HepG2 (cell line): ENCODE measurements around the gene VCAN. TPM values are rescaled to one million over a fixed set of nuclear protein-coding genes. Genes with fewer than 3 reads are reported as not detected.

Experiments
- ATAC-seq: fragments of 200-7000 bp; cut with Tn5 transposase; 3 replicates; pipeline ENCODE4 v1.9.1; 2020; ENCODE audit warnings: mild to moderate bottlenecking, moderate library complexity
- BruUV-seq: library from RNA; stranded (reverse); fragments of 400-500 nt; replicated peaks from 2 replicates; lab custom pipeline; 2021; lab: Mats Ljungman, UMichigan
- CTCF ChIA-PET: fragments of 300-600 bp; formaldehyde crosslinking; extraction: SDS; loops from one replicate; lab custom pipeline; 2021; ENCODE audit warnings: low total read pairs, inconsistent platforms, low intra/inter-chr PET ratio; lab: Yijun Ruan, JAX
- POLR2A ChIA-PET: fragments of 350-600 bp; sonication (Branson Sonifier 250); formaldehyde crosslinking; loops from one replicate; lab custom pipeline; 2020; ENCODE audit warnings: antibody characterized with exemption, inconsistent platforms; lab: Yijun Ruan, JAX
- DNase-seq: peaks from one replicate; pipeline ENCODE4 v3.0.0-alpha.2; 2015; ENCODE audit warnings: low spot score
- FAIRE-seq: peaks from 3 replicates; lab custom pipeline; 2011; peaks lifted over from hg19 to GRCh38; lab: Jason Lieb, UNC
- H2AFZ ChIP-seq: one replicate; pipeline ENCODE4 v1.6.1; 2011; ENCODE audit warnings: low read length, inconsistent platforms
- H3K27ac ChIP-seq: fragments of 300-600 bp; 3 replicates; pipeline ENCODE4 v1.8.0; 2011; ENCODE audit warnings: mixed run types, mild to moderate bottlenecking, mixed read lengths, low read length, inconsistent platforms; ENCODE audit not compliant: insufficient read depth; ENCODE audit errors: extremely low read length
- H3K27me3 ChIP-seq, 2 experiments: fragments of 200-600 bp in 1 of 2; 2 replicates in 1 of 2; 3 replicates in 1 of 2; pipeline versions ENCODE4 v1.6.0 to v1.8.0; 2011; ENCODE audit warnings: low read length in 2 of 2, mild to moderate bottlenecking in 2 of 2, moderate library complexity in 2 of 2, inconsistent platforms in 1 of 2; ENCODE audit not compliant: insufficient read depth in 2 of 2, control insufficient read depth in 1 of 2
- H3K36me3 ChIP-seq, 2 experiments: fragments of 200-600 bp in 1 of 2; replicated peaks in 1 of 2; 2 replicates in 1 of 2; 3 replicates in 1 of 2; pipeline versions ENCODE4 v1.5.1 to v1.8.0; 2011; ENCODE audit warnings: low read length in 2 of 2, inconsistent platforms in 1 of 2; ENCODE audit not compliant: insufficient read depth in 2 of 2, control insufficient read depth in 1 of 2
- H3K4me1 ChIP-seq: 2 replicates; pipeline ENCODE4 v1.5.1; 2012; ENCODE audit warnings: low read length, inconsistent platforms; ENCODE audit not compliant: insufficient read depth
- H3K4me2 ChIP-seq: 2 replicates; pipeline ENCODE4 v1.6.0; 2011; ENCODE audit warnings: low read depth, low read length, inconsistent platforms
- H3K4me3 ChIP-seq, 3 experiments: fragments of 200-600 bp in 1 of 3; sonication (generic), shearing (Covaris generic) in 1 of 3; replicated peaks in 1 of 3; 2 replicates each; pipeline ENCODE4 v1.5.1; 2011 to 2016; ENCODE audit warnings: low read length in 3 of 3, inconsistent platforms in 2 of 3, low read depth in 2 of 3, mild to moderate bottlenecking in 2 of 3, control low read depth in 1 of 3, mixed read lengths in 1 of 3; ENCODE audit not compliant: insufficient read depth in 1 of 3
- H3K79me2 ChIP-seq: one replicate; pipeline ENCODE4 v1.6.1; 2011; ENCODE audit warnings: low read length, inconsistent platforms; ENCODE audit not compliant: insufficient read depth
- H3K9ac ChIP-seq: 2 replicates; pipeline ENCODE4 v1.6.0; 2011; ENCODE audit warnings: mild to moderate bottlenecking, low read depth, low read length, inconsistent platforms; ENCODE audit not compliant: insufficient read depth
- H3K9me3 ChIP-seq: 2 replicates; pipeline ENCODE4 v1.5.1; 2012; ENCODE audit warnings: mild to moderate bottlenecking, low read length
- H4K20me1 ChIP-seq: 2 replicates; pipeline ENCODE4 v1.6.0; 2011; ENCODE audit warnings: inconsistent platforms, mild to moderate bottlenecking, low read length, moderate library complexity; ENCODE audit not compliant: insufficient read depth
- HDAC6 ChIP-seq: fragments of 200-600 bp; sonication (generic); IDR thresholded peaks from 2 replicates; pipeline ENCODE4 v1.7.0; 2017; ENCODE audit warnings: mild to moderate bottlenecking, antibody characterized with exemption, low read length, low read depth
- HOXA3 ChIP-seq: sonication (generic); formaldehyde crosslinking; IDR thresholded peaks from 2 replicates; pipeline ENCODE4 v1.5.0; 2020; ENCODE audit warnings: missing genetic modification reagents
- KDM3A ChIP-seq: IDR thresholded peaks from 2 replicates; pipeline ENCODE4 v1.6.1; 2018; ENCODE audit warnings: low read depth, missing compliant biosample characterization
- MYNN ChIP-seq: sonication (generic); formaldehyde crosslinking; IDR thresholded peaks from 2 replicates; pipeline ENCODE4 v1.4.0; 2020; ENCODE audit warnings: mild to moderate bottlenecking, low read depth, missing genetic modification reagents
- ZNF230 ChIP-seq: sonication (generic); formaldehyde crosslinking; IDR thresholded peaks from 2 replicates; pipeline ENCODE4 v1.4.0; 2020; ENCODE audit warnings: mild to moderate bottlenecking, missing genetic modification reagents
- ZNF501 ChIP-seq: sonication (generic); formaldehyde crosslinking; IDR thresholded peaks from 2 replicates; pipeline ENCODE4 v1.5.1; 2020; ENCODE audit warnings: mild to moderate bottlenecking, moderate library complexity, missing genetic modification reagents
- ZNF788 ChIP-seq: sonication (generic); formaldehyde crosslinking; IDR thresholded peaks from 2 replicates; pipeline ENCODE4 v1.5.0; 2020; ENCODE audit warnings: mild to moderate bottlenecking, missing genetic modification reagents, borderline replicate concordance
- WGBS: methylation state at CpG from one replicate; pipeline ENCODE4 v1.1.6; 2017; ENCODE audit warnings: low lambda C conversion rate; 5-methylcytosine and 5-hydroxymethylcytosine counted together
- in situ Hi-C: cut with HindIII; loops from 2 replicates; pipeline ENCODE4 v1.10.0; 2017; ENCODE audit warnings: low pct_unique_long_range_greater_than_20kb; ENCODE audit not compliant: extremely low pct_ligation_motif_present
- intact Hi-C: fragments of 100-400 bp; cut with micrococcal nuclease; formaldehyde crosslinking; loops from one replicate; pipeline ENCODE4 v1.10.0; 2022; ENCODE audit not compliant: unreplicated experiment
- polyA plus RNA-seq, 8 experiments: library from polyadenylated mRNA; depleted of rRNA in 3 of 8; stranded (reverse) in 7 of 8; unstranded in 1 of 8; fragments of >200 nt; fragmentation: Illumina TruSeq in 4 of 8; extraction: Trizol in 4 of 8; gene quantifications; 2 replicates each; pipeline versions ENCODE4 v1.2.1 to v1.2.3, GENCODE V29; 2011 to 2016; ENCODE audit warnings: low read depth in 4 of 8, missing spikeins in 1 of 8, mixed read lengths in 1 of 8; ENCODE audit not compliant: insufficient read depth in 1 of 8
- total RNA-seq, 5 experiments: library from RNA; depleted of rRNA; stranded (reverse); fragments of >200 nt; fragmentation: Illumina TruSeq; extraction: Trizol; gene quantifications; 2 replicates each; pipeline ENCODE4 v1.2.3, GENCODE V29; 2016; ENCODE audit warnings: low read depth in 1 of 5
- TF ChIP-seq, protein P1 (sequence below): IDR thresholded peaks from 2 replicates; pipeline ENCODE4 v1.6.1; 2016
- TF ChIP-seq, protein P2 (sequence below): sonication (generic); formaldehyde crosslinking; IDR thresholded peaks from 2 replicates; pipeline ENCODE4 v1.4.0; 2020; ENCODE audit warnings: missing genetic modification reagents, mild to moderate bottlenecking, borderline replicate concordance
- TF ChIP-seq, protein P3 (sequence below), 2 experiments: IDR thresholded peaks; 2 replicates each; pipeline ENCODE4 v1.6.1; 2011 to 2012; ENCODE audit warnings: low read length in 2 of 2, borderline replicate concordance in 1 of 2, low read depth in 1 of 2, mild to moderate bottlenecking in 1 of 2, moderate library complexity in 1 of 2
- TF ChIP-seq, protein P4 (sequence below): sonication (generic); formaldehyde crosslinking; IDR thresholded peaks from 2 replicates; pipeline ENCODE4 v1.8.0; 2022; ENCODE audit warnings: mild to moderate bottlenecking, missing genetic modification reagents, moderate library complexity
- TF ChIP-seq, protein P5 (sequence below): sonication (generic); formaldehyde crosslinking; IDR thresholded peaks from 2 replicates; pipeline ENCODE4 v1.9.0; 2022; ENCODE audit warnings: low read depth, missing genetic modification reagents

The VCAN gene
- total and polyA plus RNA-seq, 2 of the 13 experiments (the other 11 are each of a cell fraction or from before 2014, with no cell fraction given), result 1.2 to 3.5 TPM

DNA sequence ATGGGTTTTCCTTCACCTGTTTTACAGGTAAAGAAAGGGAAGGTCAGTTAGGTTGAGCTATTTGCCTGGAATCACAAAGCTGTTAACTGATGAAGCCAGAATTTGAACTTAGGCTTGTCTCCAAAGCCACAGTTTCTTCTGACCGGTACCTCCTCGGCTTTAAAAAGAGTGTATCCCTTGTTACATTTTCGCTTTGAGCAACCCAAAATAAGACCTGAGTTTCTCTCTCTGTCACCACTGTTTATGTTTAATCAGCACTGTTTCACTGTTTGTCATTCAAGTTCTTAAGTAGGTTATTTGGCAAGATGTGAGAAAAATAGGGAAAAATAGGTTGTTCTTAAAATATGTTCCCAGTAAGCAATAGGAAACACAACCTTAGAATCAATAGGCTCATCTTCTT, 84.6 kb downstream of the VCAN start:
- H3K4me3 ChIP-seq, result no peak overlapping the region
- intact Hi-C loops (no loop called here), in situ Hi-C loops (loop anchor here (25.0 kb wide), 1 partner anchor 469 kb away; the partner anchor contains the start of genes TMEM167A and XRCC4)
- FAIRE-seq (no peak), DNase-seq (no peak), ATAC-seq (no peak)
- H2AFZ ChIP-seq, result no peak overlapping the region
- H3K36me3 ChIP-seq, result no peaks in the 10 kb centered on the region
- H3K4me1 ChIP-seq, result peaks cover 9% of the 10 kb centered on the region
- no TSS peak for BruUV-seq
- no peak overlapping the region for H3K27ac ChIP-seq
- 39% methylated on average over 3 of the region's 3 CpGs for WGBS
- peaks cover 0 to 4% of the 10 kb centered on the region in 2 experiments; a peak in 1 of 5 replicates for H3K27me3 ChIP-seq
- H3K9me3 ChIP-seq, result no peaks in the 10 kb centered on the region
- no peaks in the 10 kb centered on the region for H4K20me1 ChIP-seq
- no peak overlapping the region for H3K4me2 ChIP-seq
- POLR2A ChIA-PET, result no interaction called here
- CTCF ChIA-PET, result no interaction called here
- no peak overlapping the region for H3K9ac ChIP-seq
- no peaks in the 10 kb centered on the region for H3K79me2 ChIP-seq
- no peak for TF ChIP-seq KDM3A (CRISPR knock-in tag)
- no peak for TF ChIP-seq ZNF230 (CRISPR knock-in tag)
- no peak for TF ChIP-seq HDAC6
- no peak for TF ChIP-seq ZNF788 (CRISPR knock-in tag)
- TF ChIP-seq, protein P1, sequence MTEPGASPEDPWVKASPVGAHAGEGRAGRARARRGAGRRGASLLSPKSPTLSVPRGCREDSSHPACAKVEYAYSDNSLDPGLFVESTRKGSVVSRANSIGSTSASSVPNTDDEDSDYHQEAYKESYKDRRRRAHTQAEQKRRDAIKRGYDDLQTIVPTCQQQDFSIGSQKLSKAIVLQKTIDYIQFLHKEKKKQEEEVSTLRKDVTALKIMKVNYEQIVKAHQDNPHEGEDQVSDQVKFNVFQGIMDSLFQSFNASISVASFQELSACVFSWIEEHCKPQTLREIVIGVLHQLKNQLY (CRISPR knock-in tag), result no peak
- no peak for TF ChIP-seq HOXA3 (CRISPR knock-in tag)
- TF ChIP-seq, protein P2, sequence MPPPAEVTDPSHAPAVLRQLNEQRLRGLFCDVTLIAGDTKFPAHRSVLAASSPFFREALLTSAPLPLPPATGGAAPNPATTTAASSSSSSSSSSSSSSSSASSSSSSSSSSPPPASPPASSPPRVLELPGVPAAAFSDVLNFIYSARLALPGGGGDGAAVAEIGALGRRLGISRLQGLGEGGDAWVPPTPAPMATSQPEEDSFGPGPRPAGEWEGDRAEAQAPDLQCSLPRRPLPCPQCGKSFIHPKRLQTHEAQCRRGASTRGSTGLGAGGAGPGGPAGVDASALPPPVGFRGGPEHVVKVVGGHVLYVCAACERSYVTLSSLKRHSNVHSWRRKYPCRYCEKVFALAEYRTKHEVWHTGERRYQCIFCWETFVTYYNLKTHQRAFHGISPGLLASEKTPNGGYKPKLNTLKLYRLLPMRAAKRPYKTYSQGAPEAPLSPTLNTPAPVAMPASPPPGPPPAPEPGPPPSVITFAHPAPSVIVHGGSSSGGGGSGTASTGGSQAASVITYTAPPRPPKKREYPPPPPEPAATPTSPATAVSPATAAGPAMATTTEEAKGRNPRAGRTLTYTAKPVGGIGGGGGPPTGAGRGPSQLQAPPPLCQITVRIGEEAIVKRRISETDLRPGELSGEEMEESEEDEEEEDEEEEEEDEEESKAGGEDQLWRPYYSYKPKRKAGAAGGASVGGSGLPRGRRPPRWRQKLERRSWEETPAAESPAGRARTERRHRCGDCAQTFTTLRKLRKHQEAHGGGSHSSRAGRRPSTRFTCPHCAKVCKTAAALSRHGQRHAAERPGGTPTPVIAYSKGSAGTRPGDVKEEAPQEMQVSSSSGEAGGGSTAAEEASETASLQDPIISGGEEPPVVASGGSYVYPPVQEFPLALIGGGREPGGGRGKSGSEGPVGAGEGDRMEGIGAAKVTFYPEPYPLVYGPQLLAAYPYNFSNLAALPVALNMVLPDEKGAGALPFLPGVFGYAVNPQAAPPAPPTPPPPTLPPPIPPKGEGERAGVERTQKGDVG (CRISPR knock-in tag), result no peak
- TF ChIP-seq, protein P3, sequence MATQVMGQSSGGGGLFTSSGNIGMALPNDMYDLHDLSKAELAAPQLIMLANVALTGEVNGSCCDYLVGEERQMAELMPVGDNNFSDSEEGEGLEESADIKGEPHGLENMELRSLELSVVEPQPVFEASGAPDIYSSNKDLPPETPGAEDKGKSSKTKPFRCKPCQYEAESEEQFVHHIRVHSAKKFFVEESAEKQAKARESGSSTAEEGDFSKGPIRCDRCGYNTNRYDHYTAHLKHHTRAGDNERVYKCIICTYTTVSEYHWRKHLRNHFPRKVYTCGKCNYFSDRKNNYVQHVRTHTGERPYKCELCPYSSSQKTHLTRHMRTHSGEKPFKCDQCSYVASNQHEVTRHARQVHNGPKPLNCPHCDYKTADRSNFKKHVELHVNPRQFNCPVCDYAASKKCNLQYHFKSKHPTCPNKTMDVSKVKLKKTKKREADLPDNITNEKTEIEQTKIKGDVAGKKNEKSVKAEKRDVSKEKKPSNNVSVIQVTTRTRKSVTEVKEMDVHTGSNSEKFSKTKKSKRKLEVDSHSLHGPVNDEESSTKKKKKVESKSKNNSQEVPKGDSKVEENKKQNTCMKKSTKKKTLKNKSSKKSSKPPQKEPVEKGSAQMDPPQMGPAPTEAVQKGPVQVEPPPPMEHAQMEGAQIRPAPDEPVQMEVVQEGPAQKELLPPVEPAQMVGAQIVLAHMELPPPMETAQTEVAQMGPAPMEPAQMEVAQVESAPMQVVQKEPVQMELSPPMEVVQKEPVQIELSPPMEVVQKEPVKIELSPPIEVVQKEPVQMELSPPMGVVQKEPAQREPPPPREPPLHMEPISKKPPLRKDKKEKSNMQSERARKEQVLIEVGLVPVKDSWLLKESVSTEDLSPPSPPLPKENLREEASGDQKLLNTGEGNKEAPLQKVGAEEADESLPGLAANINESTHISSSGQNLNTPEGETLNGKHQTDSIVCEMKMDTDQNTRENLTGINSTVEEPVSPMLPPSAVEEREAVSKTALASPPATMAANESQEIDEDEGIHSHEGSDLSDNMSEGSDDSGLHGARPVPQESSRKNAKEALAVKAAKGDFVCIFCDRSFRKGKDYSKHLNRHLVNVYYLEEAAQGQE (IDR thresholded peaks at IDR 0.05; ENCODE audit: borderline replicate concordance in 1 of 2, low read depth in 1 of 2, low read length in 2 of 2), result no peak
- TF ChIP-seq ZNF501, result no peak
- TF ChIP-seq, protein P4, sequence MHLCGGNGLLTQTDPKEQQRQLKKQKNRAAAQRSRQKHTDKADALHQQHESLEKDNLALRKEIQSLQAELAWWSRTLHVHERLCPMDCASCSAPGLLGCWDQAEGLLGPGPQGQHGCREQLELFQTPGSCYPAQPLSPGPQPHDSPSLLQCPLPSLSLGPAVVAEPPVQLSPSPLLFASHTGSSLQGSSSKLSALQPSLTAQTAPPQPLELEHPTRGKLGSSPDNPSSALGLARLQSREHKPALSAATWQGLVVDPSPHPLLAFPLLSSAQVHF (CRISPR knock-in tag), result no peak
- TF ChIP-seq, protein P5, sequence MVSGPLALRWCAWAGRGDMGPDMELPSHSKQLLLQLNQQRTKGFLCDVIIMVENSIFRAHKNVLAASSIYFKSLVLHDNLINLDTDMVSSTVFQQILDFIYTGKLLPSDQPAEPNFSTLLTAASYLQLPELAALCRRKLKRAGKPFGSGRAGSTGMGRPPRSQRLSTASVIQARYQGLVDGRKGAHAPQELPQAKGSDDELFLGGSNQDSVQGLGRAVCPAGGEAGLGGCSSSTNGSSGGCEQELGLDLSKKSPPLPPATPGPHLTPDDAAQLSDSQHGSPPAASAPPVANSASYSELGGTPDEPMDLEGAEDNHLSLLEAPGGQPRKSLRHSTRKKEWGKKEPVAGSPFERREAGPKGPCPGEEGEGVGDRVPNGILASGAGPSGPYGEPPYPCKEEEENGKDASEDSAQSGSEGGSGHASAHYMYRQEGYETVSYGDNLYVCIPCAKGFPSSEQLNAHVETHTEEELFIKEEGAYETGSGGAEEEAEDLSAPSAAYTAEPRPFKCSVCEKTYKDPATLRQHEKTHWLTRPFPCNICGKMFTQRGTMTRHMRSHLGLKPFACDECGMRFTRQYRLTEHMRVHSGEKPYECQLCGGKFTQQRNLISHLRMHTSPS (CRISPR knock-in tag), result no peak
- TF ChIP-seq MYNN (CRISPR knock-in tag), result no peak
